ENCODE results near the gene CTNNA3. TPM values are rescaled to one million over a fixed set of nuclear protein-coding genes. Genes with fewer than 3 reads are reported as not detected.

CTNNA3 gene
- total and polyA plus RNA-seq, 2 of the 4 experiments (the other 2 are of a cell fraction): 0.19 to 0.90 TPM

DNA sequence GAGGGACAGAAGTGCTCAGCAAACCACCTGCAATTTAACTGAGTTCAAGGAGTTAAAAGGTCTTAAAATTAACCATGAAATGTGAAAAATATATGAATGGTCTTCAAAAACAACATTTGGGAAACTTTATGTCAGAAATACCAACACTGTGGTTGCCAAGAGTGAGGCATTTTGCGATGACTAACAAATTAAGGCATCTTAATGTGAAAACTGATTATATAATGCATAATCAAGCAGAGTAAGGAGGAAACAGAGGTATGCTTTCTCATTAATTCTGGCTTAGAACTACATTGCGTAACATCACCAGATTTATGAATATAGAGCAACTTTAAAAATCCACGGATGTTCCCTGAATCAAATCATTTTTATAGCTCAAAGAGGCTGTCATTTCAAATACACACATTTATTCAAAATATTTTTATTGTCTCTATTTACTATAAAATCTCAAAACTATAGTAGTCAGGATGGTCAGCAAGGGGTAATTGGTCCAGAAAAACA is 434.6 kb downstream of the CTNNA3 start:
- H3K4me1 ChIP-seq (ENCODE audit: control insufficient read depth, insufficient read depth, low read length): no peaks in the 10 kb centered on the region
- POLR2A ChIA-PET (ENCODE audit: unreplicated experiment): no interaction called here
- H3K9me3 ChIP-seq (ENCODE audit: control insufficient read depth, insufficient read depth, low read length): no peaks in the 10 kb centered on the region
- no peak overlapping the region for H3K4ac ChIP-seq (ENCODE audit: low read depth, low read length)
- WGBS, 2 experiments (ENCODE audit: extremely low coverage in 2 of 2, insufficient read length in 1 of 2): no CpG with 5 or more reads among the region's 3 CpGs
- H2BK20ac ChIP-seq (ENCODE audit: low read depth, low read length): no peak overlapping the region
- H4K8ac ChIP-seq (ENCODE audit: low read depth in 2 of 2, low read length in 2 of 2): no peak overlapping the region
- no peak overlapping the region for H2AFZ ChIP-seq (replicated peaks; ENCODE audit: low read length, poor library complexity)
- no peak overlapping the region for H3K4me2 ChIP-seq (ENCODE audit: low read depth, low read length)
- ATAC-seq (ENCODE audit: low read depth) (no peak), DNase-seq (no peak)
- no peaks in the 10 kb centered on the region for H3K27me3 ChIP-seq (ENCODE audit: control insufficient read depth, insufficient read depth, low read length)
- H3K56ac ChIP-seq (ENCODE audit: extremely low read depth, insufficient read depth, low read length): no peak overlapping the region
- H3K79me1 ChIP-seq (ENCODE audit: low read depth in 1 of 2, low read length in 2 of 2): no peaks in the 10 kb centered on the region
- no peak overlapping the region for H2AK5ac ChIP-seq (ENCODE audit: low read depth, low read length)
- H3K14ac ChIP-seq (replicated peaks; ENCODE audit: low read depth, low read length): no peak overlapping the region
- no TSS peak for BruUV-seq (replicated peaks)
- dilution Hi-C loops (cut with HindIII; ENCODE audit: low sequenced_read_pairs, unreplicated experiment) (no loop called here), intact Hi-C loops (cut with micrococcal nuclease) (no loop called here), in situ Hi-C loops (cut with MboI; ENCODE audit: low sequenced_read_pairs) (no loop called here)
- no peak overlapping the region for H4K5ac ChIP-seq (ENCODE audit: low read depth, low read length)
- no peaks in the 10 kb centered on the region for H3K36me3 ChIP-seq (ENCODE audit: control insufficient read depth, insufficient read depth, low read length)
- no peaks in the 10 kb centered on the region for H4K20me1 ChIP-seq (ENCODE audit: insufficient read depth, low read length)
- H2BK5ac ChIP-seq (ENCODE audit: low read depth, low read length, poor library complexity, severe bottlenecking): no peak overlapping the region
- no peak overlapping the region for H3K9ac ChIP-seq (ENCODE audit: low read depth, low read length)
- H3K4me3 ChIP-seq (ENCODE audit: insufficient read depth, low read depth, low read length): no peak overlapping the region
- H3K18ac ChIP-seq (ENCODE audit: low read depth, low read length): no peak overlapping the region
- H3K23ac ChIP-seq (ENCODE audit: low read depth, low read length): no peak overlapping the region
- no peak overlapping the region for H2AK9ac ChIP-seq (replicated peaks; ENCODE audit: low read depth, low read length, poor library complexity)
- H3K27ac ChIP-seq (ENCODE audit: insufficient read depth, low read length): no peak overlapping the region
- TF ChIP-seq CEBPB (IDR thresholded peaks at IDR 0.05; ENCODE audit: low read depth, low read length) (peak; percentile 83), SMC3 (IDR thresholded peaks at IDR 0.05; ENCODE audit: low read depth, low read length) (no peak), RFX5 (IDR thresholded peaks at IDR 0.05; ENCODE audit: low read depth, low read length) (no peak), ELK1 (IDR thresholded peaks at IDR 0.05; ENCODE audit: borderline replicate concordance, low read depth, low read length) (no peak), CHD1 (IDR thresholded peaks at IDR 0.05; ENCODE audit: low read depth, low read length) (no peak)
- no peak overlapping the region for H4K91ac ChIP-seq (ENCODE audit: insufficient read depth, low read depth, low read length)
- H2BK15ac ChIP-seq (ENCODE audit: low read depth, low read length): no peak overlapping the region
- no peak overlapping the region for H2BK120ac ChIP-seq (ENCODE audit: low read depth, low read length)
- H3K9me1 ChIP-seq (ENCODE audit: insufficient read depth, low read length): no peaks in the 10 kb centered on the region
- CTCF ChIA-PET: no interaction called here
